ENCODE measurements around the gene RIPOR3. TPM values are rescaled to one million over a fixed set of nuclear protein-coding genes. Genes with fewer than 3 reads are reported as not detected.

The RIPOR3 gene
- total RNA-seq, 2 experiments from 2014 or later: not detected

DNA sequence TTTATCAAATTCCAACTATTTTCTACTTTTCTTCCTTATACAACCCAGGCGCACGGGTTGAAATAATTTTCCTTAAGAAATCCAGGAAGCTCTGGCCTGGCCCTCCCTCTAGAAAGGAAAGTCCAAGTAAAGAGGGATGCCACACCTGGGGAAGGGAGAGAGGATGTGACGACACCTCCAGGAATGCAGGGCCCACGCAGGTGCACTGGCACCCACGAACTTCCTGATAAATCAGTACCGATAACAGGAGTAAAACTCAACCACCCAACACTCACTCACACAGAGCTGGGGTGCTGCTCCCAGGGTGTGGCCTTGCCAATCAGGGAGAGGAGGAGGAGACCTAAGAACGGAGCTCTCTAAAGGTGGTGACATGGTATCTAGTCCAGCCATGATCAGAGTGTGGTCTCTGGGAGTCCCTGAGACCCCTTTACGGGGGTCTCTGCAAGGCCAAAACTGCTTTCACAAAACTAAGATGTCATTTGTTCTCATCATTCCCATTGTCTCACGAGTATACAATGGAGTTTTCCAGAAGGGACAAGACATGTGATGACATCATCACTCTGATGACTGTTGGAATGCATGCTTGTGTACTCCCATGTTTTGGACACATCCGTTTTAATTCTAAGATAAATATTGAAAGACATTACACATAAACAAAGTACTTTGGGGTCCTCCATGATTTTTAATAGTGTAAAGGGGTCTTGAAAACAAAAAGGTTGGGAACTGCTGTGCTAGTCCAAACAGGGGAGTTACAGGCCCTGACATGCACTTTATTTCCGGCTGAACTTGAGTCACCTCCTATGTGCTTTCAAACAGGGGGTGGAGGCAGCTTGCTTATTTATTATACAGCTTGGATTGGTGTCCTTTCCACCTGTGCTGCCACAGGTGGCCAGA is 37.9 kb upstream of the RIPOR3 start:
- peaks cover 5% of the 10 kb centered on the region for H3K36me3 Mint-ChIP-seq
- H3K27me3 Mint-ChIP-seq: no peaks in the 10 kb centered on the region
- ATAC-seq (no peak), DNase-seq (no peak)
- CTCF ChIA-PET: interaction anchor here (1.5 kb wide), 1 partner anchor 20 kb away, joined by 7 read pairs; no protein-coding TSS in a partner anchor
- no peak overlapping the region for H3K27ac Mint-ChIP-seq
- peaks cover 26% of the 10 kb centered on the region for H3K4me1 Mint-ChIP-seq
- H3K4me3 Mint-ChIP-seq: no peak overlapping the region
- no peaks in the 10 kb centered on the region for H3K9me3 Mint-ChIP-seq (ENCODE audit: low read depth)

DNA sequence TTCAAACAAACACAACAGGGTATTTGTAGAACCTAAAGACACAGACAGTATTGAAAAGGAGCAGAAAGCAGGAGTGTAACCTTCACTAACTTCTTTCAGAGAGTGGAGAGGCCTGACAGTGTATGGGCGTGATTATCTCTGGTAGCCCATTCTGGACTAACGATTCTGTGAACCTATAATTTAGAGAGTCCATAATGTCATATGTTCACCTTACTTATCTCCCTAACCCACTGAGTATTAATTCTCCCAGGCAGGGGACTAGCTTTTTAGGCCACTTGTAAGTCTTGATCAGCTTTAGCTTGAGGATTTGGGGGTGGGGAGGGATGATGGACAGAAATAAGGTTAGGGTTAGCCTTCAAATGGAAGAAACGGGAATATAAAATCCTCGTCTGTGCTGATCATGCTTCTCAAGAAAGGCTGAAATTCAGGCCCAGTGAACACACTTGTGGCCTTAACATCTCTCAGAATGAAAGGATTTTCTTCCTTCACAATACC is 37.2 kb upstream of the RIPOR3 start:
- no peak for ATAC-seq
- H3K27ac Mint-ChIP-seq: no peak overlapping the region

DNA sequence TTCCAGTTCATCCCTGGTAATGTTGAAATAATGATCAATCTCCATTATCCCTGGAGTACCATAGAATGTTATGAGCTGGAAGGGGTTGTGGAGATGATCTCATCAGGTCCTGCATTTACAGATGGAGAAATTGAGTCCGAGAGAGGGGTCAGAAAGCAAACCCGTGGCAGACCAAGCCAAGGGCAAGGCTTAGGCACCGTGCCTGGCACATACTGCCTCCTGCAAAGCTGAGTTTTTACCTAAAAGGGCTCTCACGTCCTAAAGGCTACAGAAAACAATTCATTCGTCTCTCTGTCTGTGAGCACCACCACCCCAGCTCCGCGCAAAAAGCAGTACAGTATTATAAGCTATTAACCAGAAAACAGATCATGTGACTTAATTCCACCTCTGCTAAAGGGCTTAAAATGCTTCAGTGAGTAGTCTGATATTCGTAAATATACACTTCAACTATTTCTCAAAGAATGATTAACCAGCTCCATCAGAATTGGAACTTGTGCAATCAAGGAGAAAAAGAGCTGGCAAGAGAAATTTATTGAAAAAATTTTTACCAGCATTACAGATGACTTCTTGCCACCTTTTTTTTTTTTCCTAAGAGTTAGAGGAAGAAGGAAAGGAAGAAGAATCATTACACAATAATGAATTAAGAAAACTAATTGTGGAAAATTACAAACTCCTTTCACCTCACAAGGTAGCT is 36.6 kb upstream of the RIPOR3 start:
- Mint-ChIP-seq H3K27me3 (no peaks in the 10 kb centered on the region), H3K4me1 (peaks cover 19% of the 10 kb centered on the region), H3K4me3 (no peak overlapping the region), H3K9me3 (ENCODE audit: low read depth) (no peaks in the 10 kb centered on the region), H3K36me3 (no peaks in the 10 kb centered on the region), H3K27ac (no peak overlapping the region)
- ATAC-seq: no peak
- no peak for DNase-seq
- CTCF ChIA-PET: interaction anchor here (0.9 to 1.2 kb wide), 5 partner anchors 21 to 67 kb away, joined by 3 to 4 read pairs (median 4); partner anchors contain the start of gene BCAS4

More for the DNA sequence above, 37.2 kb upstream of the RIPOR3 start:
- Mint-ChIP-seq H3K27me3 (no peaks in the 10 kb centered on the region), H3K4me1 (peaks cover 24% of the 10 kb centered on the region), H3K4me3 (no peak overlapping the region), H3K36me3 (peaks cover 3% of the 10 kb centered on the region), H3K9me3 (ENCODE audit: low read depth) (no peaks in the 10 kb centered on the region)
- CTCF ChIA-PET: interaction anchor here (0.9 to 1.2 kb wide), 4 partner anchors 21 to 66 kb away, joined by 3 to 4 read pairs (median 4); partner anchors contain the start of gene BCAS4
- DNase-seq: no peak

DNA sequence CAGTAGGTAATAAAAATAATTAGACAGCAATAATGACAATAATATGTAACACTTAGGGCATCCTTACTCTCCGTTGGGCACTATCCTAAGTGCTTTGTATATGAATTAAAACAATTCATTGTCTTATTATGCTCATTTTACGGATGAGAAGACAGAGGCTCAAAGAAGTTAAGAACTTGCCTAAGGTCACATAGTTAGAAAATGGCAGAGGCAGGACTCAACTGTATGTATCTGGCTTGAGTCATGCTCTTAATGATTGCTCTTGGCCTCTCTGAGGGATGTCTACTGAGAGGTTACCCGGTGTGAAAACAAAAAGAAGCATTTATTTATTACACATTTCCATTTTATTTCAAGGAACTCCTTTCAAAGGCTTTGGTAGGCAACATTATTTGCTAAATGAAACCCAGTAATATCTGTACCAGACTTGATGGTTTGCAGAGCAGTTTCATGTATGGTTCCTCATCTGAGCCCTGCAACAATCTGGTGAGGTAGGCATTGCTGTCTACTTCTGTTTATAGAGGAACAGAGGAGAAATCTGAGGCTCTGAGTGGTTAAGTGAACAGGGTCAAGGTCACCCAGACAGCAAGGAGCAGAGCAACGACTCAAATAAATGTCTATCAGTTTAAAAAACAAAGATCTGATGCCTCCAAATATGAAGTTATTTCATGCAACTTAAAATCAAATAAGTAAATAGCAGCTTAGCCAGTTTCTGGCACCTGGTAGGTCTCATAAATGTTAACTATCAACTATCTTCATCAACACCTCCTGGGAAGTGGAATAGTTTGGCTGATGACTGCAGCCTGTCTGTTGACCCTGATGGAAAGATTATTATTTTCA is 35.8 kb upstream of the RIPOR3 start:
- H3K36me3 Mint-ChIP-seq: no peaks in the 10 kb centered on the region
- ATAC-seq (no peak), DNase-seq (no peak)
- CTCF ChIA-PET: interaction anchor here (0.9 to 1.2 kb wide), 3 partner anchors 25 to 46 kb away, joined by 3 to 4 read pairs (median 4); no protein-coding TSS in a partner anchor
- H3K4me3 Mint-ChIP-seq: no peak overlapping the region
- H3K27ac Mint-ChIP-seq: no peak overlapping the region
- H3K4me1 Mint-ChIP-seq: peaks cover 11% of the 10 kb centered on the region
- H3K9me3 Mint-ChIP-seq (ENCODE audit: low read depth): no peaks in the 10 kb centered on the region
- H3K27me3 Mint-ChIP-seq: no peaks in the 10 kb centered on the region

DNA sequence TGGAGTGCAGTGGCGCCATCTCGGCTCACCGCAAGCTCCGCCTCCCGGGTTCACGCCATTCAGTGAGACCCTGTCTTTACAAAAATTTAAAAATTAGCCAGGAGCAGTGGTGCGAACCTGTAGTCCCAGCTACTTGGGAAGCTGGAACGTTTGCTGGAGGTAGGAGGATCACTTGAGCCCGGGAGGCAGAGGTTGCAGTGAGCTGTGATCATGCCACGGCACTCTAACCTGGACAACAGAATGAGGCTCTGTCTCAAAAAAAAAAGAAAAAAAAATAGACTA is 34.3 kb upstream of the RIPOR3 start:
- Mint-ChIP-seq H3K27me3 (no peaks in the 10 kb centered on the region), H3K4me3 (no peak overlapping the region), H3K36me3 (no peaks in the 10 kb centered on the region), H3K27ac (no peak overlapping the region), H3K9me3 (ENCODE audit: low read depth) (no peaks in the 10 kb centered on the region), H3K4me1 (peaks cover 11% of the 10 kb centered on the region)
- ATAC-seq (no peak), DNase-seq (no peak)
- CTCF ChIA-PET: interaction anchor here (0.7 to 1.7 kb wide), 4 partner anchors 9 to 100 kb away, joined by 3 to 6 read pairs (median 4); no protein-coding TSS in a partner anchor

DNA sequence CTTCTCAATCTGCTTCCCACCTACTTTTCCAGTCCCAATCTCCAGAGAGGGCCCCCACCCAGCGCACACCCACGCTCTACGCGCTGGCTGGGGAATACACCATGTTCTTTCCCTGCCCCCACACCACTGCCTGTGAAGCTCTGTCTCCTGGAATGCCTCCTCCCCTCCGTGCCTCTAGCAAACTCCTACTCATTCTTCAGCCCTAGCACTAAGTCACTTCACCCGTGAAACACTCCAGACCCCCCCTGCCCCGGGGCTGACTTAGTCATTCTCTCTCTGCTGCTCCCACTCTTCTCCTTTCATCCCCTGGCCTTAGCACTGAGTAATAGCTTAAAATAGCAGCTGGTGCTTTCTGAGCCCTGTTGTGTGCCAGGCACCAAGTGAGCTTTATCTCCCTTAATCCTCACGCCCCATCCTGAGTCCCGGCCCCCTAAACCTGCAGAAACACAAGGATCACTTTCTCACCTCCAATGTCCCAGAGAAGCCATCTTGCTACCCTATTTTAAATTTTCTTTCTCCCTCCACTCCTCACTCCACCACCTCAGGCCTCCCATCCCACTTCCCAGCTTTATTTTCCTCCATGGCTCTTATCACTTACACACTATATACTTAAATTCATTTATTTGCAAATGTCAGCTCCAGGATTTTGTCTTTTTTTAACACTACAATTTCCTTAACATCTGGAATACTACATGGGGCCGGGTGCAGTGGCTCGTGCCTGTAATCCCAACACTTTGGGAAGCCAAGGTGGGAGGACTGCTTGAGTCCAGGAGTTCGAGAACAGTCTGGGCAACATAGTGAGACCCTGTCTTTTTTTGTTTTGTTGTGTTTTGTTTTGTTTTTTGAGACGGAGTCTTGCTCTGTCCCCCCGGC is 33.7 kb upstream of the RIPOR3 start:
- Mint-ChIP-seq H3K9me3 (ENCODE audit: low read depth) (no peaks in the 10 kb centered on the region), H3K4me3 (no peak overlapping the region), H3K27me3 (no peaks in the 10 kb centered on the region), H3K4me1 (peaks cover 6% of the 10 kb centered on the region), H3K36me3 (no peaks in the 10 kb centered on the region), H3K27ac (no peak overlapping the region)
- ATAC-seq (peak; percentile 45), DNase-seq (no peak)
- CTCF ChIA-PET: interaction anchor here (0.7 to 1.7 kb wide), 6 partner anchors 9 to 99 kb away, joined by 3 to 6 read pairs (median 4); no protein-coding TSS in a partner anchor

DNA sequence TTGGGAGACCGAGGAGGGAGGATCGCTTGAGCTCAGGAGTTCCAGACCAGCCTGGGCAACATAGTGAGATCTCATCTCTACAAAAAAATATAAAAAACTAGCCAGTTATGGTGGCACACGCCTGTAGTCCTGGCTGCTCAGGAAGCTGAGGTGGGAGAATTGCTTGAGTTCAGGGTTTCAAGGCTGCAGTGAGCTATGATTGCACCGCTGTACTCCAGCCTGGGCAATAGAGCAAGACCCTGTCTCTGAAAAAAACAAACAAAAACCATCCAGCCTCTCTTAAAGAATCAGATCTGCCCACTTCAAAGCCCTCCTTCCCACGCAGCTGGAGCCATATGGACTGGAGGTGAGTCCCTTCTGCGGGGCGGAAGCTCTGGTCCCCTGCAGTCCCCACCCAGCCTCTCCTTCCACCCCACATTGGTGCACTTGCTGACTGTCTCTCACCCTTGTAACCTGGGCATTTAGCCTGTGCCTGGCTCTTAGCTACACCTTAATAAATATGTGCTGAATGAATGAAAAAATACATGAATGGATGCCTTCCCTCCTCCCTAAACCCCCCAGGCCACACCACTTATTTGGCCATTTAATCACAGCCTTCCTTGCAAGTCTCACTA is 32.9 kb upstream of the RIPOR3 start:
- CTCF ChIA-PET: interaction anchor here (1.0 to 1.7 kb wide), 3 partner anchors 10 to 88 kb away, joined by 3 to 4 read pairs (median 3); no protein-coding TSS in a partner anchor
- ATAC-seq (no peak), DNase-seq (no peak)
- H3K27me3 Mint-ChIP-seq: no peaks in the 10 kb centered on the region
- no peaks in the 10 kb centered on the region for H3K9me3 Mint-ChIP-seq (ENCODE audit: low read depth)
- H3K36me3 Mint-ChIP-seq: no peaks in the 10 kb centered on the region
- H3K4me1 Mint-ChIP-seq: peaks cover 6% of the 10 kb centered on the region
- H3K4me3 Mint-ChIP-seq: no peak overlapping the region
- H3K27ac Mint-ChIP-seq: no peak overlapping the region

DNA sequence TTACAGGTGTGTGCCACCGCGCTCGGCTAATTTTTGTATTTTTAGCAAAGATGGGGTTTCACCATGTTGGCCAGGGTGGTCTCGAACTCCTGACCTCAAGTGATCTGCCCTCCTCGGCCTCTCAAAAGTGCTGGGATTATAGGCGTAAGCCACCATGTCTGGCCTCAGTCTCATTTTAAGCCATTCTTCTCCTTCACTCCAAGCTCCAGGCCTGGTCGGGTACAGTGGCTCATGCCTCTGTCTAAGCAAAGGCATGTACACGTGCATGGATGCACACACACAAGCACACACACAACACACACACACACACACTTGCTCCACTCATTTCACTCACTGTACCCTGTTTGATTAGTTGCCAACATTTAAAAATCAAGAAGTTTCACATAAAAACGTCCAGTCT is 32.3 kb upstream of the RIPOR3 start:
- Mint-ChIP-seq H3K27ac (no peak overlapping the region), H3K4me1 (peaks cover 6% of the 10 kb centered on the region), H3K4me3 (no peak overlapping the region), H3K36me3 (no peaks in the 10 kb centered on the region), H3K27me3 (no peaks in the 10 kb centered on the region), H3K9me3 (ENCODE audit: low read depth) (no peaks in the 10 kb centered on the region)
- no peak for ATAC-seq
- CTCF ChIA-PET: interaction anchor here (1.6 kb wide), 1 partner anchor 87 kb away, joined by 4 read pairs; no protein-coding TSS in a partner anchor
- no peak for DNase-seq

DNA sequence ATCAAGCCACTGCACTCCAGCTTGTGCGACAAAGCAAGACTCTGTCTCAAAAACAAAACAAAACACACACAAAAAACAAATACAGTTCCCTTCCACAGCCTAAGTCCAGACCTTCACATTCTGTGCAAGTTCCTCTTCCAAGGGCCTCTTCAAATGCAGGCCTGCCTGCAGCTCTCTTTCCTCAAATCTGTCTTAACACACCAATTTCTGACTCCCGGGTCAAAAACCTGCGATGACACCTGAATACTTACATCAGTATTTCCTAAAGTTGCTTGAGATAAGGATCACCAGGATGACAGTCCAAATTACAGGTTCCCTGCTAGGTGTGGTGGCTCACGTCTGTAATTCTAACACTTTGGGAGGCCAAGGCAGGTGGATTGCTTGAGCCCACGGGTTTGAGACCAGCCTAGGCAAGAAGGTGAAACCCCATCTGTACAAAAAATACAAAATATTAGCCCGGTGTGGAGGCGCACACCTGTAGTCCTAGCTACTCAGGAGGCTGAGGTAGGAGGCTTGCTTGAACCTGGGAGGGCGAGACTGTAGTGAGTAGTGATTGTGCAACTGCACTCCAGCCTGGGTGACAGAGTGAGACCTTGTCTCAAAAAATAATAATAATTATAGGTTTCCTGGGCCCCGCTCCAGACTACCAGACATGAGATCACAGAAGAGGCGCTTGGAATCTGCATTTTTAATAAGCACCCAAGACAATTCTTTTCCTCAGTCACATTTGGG is 31.2 kb upstream of the RIPOR3 start:
- DNase-seq: no peak
- CTCF ChIA-PET: no interaction called here
- Mint-ChIP-seq H3K4me3 (no peak overlapping the region), H3K27me3 (peaks cover 5% of the 10 kb centered on the region), H3K36me3 (no peaks in the 10 kb centered on the region), H3K9me3 (ENCODE audit: low read depth) (no peaks in the 10 kb centered on the region), H3K27ac (no peak overlapping the region), H3K4me1 (peaks cover 6% of the 10 kb centered on the region)
- ATAC-seq: no peak

DNA sequence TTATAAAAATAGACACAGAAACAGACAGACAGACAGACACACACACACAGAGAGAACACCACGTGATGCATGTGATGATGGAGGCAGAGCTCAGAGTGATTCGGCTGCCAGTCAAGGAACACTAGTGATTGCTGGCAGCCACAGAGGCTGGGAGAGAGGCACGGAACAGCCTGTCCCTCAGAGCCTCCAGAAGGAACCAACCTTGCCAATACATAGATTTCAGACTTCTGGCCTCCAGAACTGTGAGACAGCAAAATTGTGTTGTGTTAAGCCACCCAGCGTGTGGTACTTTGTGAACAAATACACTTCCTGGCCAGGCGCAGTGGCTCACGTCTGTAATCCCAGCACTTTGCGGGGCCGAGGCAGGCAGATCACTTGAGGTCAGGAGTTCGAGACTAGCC is 30.5 kb upstream of the RIPOR3 start:
- no peaks in the 10 kb centered on the region for H3K9me3 Mint-ChIP-seq (ENCODE audit: low read depth)
- H3K27ac Mint-ChIP-seq: no peak overlapping the region
- peaks cover 5% of the 10 kb centered on the region for H3K27me3 Mint-ChIP-seq
- peaks cover 1% of the 10 kb centered on the region for H3K4me1 Mint-ChIP-seq
- no peak for DNase-seq
- H3K36me3 Mint-ChIP-seq: no peaks in the 10 kb centered on the region
- no peak overlapping the region for H3K4me3 Mint-ChIP-seq
- CTCF ChIA-PET: no interaction called here
- ATAC-seq: no peak

DNA sequence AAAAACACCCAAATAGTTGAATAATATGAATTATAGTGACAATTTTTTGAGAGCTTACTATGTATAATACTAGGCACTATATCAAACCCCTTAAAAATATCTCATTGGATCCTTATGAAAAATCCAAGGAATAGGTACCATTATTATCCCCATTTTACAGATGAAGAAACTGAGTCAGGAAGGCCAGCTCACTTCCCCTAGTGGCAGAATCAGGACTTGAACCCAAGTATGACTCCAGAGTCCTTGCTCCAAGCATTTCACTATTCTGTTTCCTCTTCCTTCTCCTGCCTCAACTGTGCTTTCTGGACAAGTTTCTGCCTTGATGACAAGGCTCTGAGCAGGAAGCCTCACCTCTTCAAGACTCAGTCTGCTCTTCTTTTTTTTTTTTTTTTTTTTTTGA is 29.2 kb upstream of the RIPOR3 start:
- no peak for ATAC-seq
- no peak for DNase-seq
- H3K27me3 Mint-ChIP-seq: peaks cover 5% of the 10 kb centered on the region
- CTCF ChIA-PET: interaction anchor here (0.7 to 1.0 kb wide), 2 partner anchors 29 to 210 kb away, joined by 3 to 4 read pairs; no protein-coding TSS in a partner anchor
- H3K4me3 Mint-ChIP-seq: no peak overlapping the region
- H3K9me3 Mint-ChIP-seq (ENCODE audit: low read depth): no peaks in the 10 kb centered on the region
- no peaks in the 10 kb centered on the region for H3K36me3 Mint-ChIP-seq
- no peak overlapping the region for H3K27ac Mint-ChIP-seq
- no peaks in the 10 kb centered on the region for H3K4me1 Mint-ChIP-seq

Data from activated CD8-positive, alpha-beta memory T cell treated with anti-CD3 and anti-CD28 coated beads, Interleukin-2, amount 10 ng/mL, durations not matched to agents 7 days and 5 days (primary cell).